H1 (cell line): ENCODE results near the gene CCNH. TPM values are rescaled to one million over a fixed set of nuclear protein-coding genes. Genes with fewer than 3 reads are reported as not detected.

ENCODE experiments used
- BRCA1 ChIP-seq: IDR thresholded peaks from 2 replicates; pipeline ENCODE4 v1.6.1; 2012; ENCODE audit warnings: low read depth, low read length, improper control_type of control experiment
- CBX8 ChIP-seq: fragments of 300-800, 300-1000 bp; sonication (generic); IDR thresholded peaks from 2 replicates; pipeline ENCODE4 v1.7.1; 2016; ENCODE audit warnings: low read depth, low read length, borderline replicate concordance
- GTF2F1 ChIP-seq: IDR thresholded peaks from 2 replicates; pipeline ENCODE4 v1.6.1; 2012; ENCODE audit warnings: low read depth, low read length, improper control_type of control experiment, borderline replicate concordance
- NANOG ChIP-seq: IDR thresholded peaks from 2 replicates; pipeline ENCODE4 v1.6.1; 2011; ENCODE audit warnings: low read length, low read depth, mild to moderate bottlenecking, inconsistent platforms; ENCODE audit not compliant: insufficient read depth, poor library complexity, severe bottlenecking
- RNF2 ChIP-seq: fragments of 200-900, 300-1000 bp; sonication (generic); IDR thresholded peaks from 2 replicates; pipeline ENCODE4 v1.7.1; 2016; ENCODE audit warnings: borderline replicate concordance, low read depth, mild to moderate bottlenecking, antibody characterized with exemption, low read length; ENCODE audit not compliant: poor library complexity, severe bottlenecking; ENCODE audit errors: missing control alignments
- SP4 ChIP-seq: IDR thresholded peaks from 2 replicates; pipeline ENCODE4 v1.6.1; 2012; ENCODE audit warnings: low read length, inconsistent platforms
- TAF7 ChIP-seq: optimal IDR thresholded peaks from 2 replicates; pipeline ENCODE3; 2011; ENCODE audit warnings: low read depth, mild to moderate bottlenecking, inconsistent platforms, low read length, moderate library complexity, borderline replicate concordance
- polyA plus RNA-seq, 7 experiments: library from polyadenylated mRNA; depleted of rRNA in 3 of 7; stranded (reverse) in 5 of 7; unstranded in 2 of 7; fragments of >200 nt in 5 of 7; fragments of 200-250 nt in 2 of 7; gene quantifications; 1 replicate in 5 of 7; 2 replicates in 1 of 7; 4 replicates in 1 of 7; pipeline versions ENCODE4 v1.2.1 to v1.2.3, GENCODE V29; 2011 to 2013; ENCODE audit warnings: missing spikeins in 2 of 7, mixed read lengths in 2 of 7
- total RNA-seq: library from RNA; stranded (reverse); fragmentation: NEBNext Ultra II Directional; extraction: Animal tissue kit (Norgen Biotek cat#: 25700); gene quantifications from 2 replicates; pipeline ENCODE4 v1.2.1, GENCODE V29; 2021

Gene CCNH
- total and polyA plus RNA-seq, 2 of the 8 experiments (the other 6 are each of a cell fraction or from before 2014, with no cell fraction given) = 38.2 to 41.8 TPM

- no peak for TF ChIP-seq NANOG
- TF ChIP-seq BRCA1 = no peak
- TF ChIP-seq SP4 = no peak
- TF ChIP-seq GTF2F1 = no peak
- TF ChIP-seq RNF2 = no peak
- TF ChIP-seq TAF7 = no peak
- TF ChIP-seq CBX8 = no peak
Observed at GRCh38 chr5:87433945-87434344, 21.2 kb upstream of the CCNH start (continued).
